GM19238 (cell line): ENCODE data around the gene LCP2.

Source experiments
- DNase-seq: peaks from one replicate; pipeline ENCODE4 v3.0.0; 2011; ENCODE audit warnings: low spot score; ENCODE audit not compliant: insufficient read length

LCP2 gene

GRCh38 chr5:170296935-170297588 lies 515 bp downstream of the LCP2 start:
- DNase-seq, result peak; percentile 51

DNA sequence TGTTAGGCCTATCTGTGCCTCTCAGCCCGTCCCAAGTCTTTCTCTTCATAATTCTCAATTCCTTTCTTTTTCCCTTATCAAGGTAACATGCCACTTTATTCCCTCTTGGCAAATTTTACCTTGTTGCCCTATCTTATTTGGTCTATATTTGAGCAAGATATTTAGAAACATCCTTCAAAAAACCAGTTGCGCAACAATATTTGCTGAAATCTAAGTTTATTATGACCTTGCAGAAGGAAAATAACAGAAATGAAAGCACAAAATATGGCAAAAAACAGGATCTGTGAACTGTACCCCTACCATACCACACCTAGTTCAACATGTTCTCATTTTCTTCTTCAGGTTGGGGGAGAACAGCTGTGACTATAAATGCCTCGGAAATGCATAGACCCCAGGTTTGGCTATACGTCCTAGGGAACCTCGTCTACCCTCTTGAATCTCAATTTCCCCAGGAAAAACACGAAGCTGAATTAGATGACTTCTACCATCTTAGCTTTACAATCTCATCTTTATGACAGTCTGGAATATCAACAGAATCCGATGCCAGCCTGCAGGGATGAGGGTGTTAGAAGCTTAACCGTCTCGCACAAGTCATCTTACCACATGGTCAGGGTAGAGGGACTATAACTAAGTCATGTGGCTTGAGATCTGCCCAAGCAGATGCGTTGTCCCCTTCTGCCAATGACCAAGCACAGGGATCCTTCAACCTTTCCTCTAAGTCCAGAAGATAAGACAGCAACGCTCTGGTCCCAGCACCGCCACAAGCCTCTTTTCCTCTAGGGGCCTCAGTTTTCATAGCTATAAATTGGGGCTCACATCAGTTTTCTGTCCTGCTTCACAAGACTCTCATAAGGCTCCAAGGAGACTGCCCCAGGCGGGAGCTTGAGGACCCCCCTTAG lies 1.3 kb downstream of the LCP2 start:
- DNase-seq, result no peak

DNA sequence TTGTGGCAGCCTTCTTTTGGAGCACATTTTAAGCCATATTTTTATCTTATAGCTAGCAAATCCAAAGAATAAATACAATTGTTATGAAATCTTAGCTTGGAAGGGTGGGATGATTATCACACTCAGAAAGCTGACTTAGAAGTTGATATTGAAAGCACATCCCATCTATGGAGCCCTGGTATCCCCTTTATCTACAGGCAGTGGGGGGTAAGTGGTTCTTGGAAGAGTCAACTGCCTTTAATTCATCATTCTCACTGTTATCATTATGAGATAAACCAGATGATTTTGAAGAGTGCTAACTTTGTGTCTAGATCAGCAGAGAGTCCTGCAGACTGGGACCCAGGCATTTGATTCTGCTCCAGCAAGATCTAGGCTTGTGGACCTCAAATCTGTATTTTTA lies 3.0 kb downstream of the LCP2 start:
- DNase-seq, result no peak

GRCh38 chr5:170294057-170294456 lies 3.5 kb downstream of the LCP2 start:
- no peak for DNase-seq

DNA sequence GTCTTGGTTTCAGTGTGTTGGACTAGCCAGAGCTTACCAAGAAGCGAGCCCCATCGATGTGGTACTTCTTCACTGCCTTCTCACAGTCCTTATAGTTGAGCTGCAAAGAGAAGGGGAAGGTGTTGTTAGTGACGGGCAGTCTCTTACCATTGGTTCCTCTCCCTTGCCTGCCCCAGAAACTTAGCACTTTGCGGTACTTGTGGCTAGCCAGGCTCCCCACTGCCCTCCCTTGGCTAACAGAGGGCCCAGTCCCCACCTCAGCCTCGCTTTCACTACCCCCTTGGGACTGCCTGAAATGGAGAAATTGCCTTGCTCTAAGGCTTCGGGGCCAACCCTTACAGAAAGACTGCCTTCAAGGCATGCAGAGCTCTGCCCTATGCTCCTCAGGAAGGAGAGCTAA lies 4.3 kb downstream of the LCP2 start:
- peak; percentile 57 for DNase-seq

- no peak for DNase-seq
These were observed 5.1 kb downstream of the LCP2 start for GRCh38 chr5:170292179-170293104.

GRCh38 chr5:170290498-170290897 lies 7.1 kb downstream of the LCP2 start:
- no peak for DNase-seq

DNA sequence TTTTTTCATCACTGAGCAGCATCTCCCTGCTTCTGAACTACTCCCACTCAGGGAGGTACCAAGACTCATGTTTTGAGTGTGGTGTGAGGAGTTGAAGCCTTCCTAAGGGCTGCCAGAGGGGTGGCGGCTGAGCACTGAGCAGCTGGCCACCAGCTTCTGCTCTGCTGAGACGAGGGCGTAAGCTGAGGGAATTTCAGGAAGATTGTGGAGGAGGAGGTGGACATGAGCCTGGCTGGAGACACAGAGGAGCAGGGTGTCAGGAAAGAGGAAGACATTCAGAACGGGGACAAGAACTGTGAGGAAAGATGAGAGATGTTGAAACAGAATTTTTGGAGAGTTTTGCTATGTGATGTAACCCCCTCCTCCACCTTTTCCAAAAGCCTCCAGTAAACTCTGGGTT lies 7.8 kb downstream of the LCP2 start:
- DNase-seq, result no peak

GRCh38 chr5:170289121-170289520 lies 8.5 kb downstream of the LCP2 start:
- no peak for DNase-seq

GRCh38 chr5:170288551-170288950 lies 9.0 kb downstream of the LCP2 start:
- DNase-seq, result no peak

DNA sequence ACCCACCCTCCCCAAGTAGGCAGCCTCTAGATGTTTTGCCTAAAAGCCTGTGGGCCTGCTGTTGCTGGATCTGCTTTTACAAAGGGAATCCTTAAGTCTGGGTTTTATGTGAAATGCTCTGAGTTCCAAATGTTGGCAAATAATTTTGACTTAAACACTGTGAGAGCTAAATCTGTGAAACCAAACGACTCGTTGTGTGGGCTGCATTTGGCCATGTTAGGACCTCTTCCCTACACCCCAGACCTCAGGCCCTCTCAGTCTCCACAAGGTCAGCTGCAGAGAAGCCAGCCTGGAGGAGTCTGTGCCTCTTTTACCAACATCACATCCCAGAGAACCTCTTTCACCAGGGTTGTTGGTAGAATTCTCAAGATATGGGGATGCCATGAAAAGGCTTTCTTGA lies 9.4 kb downstream of the LCP2 start:
- no peak for DNase-seq

- no peak for DNase-seq
These were observed 10.0 kb downstream of the LCP2 start for GRCh38 chr5:170287532-170287931.

DNA sequence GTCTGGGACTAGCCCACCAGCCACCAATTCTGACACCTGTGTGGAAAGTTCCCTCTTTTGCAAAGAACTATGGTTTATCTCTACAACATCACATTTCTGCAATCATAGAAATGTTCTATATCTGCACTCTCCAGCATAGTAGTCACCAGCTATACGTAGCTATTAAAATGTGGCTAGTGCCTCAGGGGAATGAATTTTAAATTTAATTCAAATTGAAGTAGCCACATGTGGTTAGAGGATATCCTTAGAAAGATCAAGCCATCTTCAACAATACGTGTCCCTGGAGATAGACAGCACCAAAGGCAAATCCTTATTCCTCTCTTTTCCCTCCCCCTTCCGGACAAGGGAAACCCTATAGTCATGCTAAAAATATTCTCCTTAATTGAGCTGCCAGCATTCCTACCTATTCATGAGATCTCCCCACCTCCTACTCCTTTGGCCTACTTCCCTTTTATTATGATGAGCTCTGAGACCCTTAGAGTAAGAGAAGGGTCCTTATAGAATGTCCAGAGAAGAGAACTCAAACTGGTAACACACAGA lies 11.1 kb downstream of the LCP2 start:
- DNase-seq, result no peak

DNA sequence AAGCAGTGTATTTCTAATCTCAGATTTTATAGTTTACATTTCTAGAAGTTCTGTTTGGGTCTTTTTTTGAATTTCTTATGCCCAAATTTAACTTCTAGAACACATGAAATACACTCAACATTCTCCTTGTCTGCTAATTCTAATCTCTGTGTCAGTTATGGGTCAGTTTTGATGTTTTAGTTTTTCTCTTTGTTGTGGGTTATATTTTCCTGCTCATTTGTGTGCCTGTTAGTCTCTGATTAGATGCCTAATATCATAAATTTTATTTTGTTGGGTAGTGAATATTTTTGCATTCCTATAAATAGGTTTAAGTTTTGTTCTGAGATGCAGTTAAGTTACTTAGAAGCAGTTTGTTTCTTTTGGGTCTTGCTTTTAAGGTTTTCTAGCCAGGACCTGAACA lies 12.4 kb downstream of the LCP2 start:
- no peak for DNase-seq

- DNase-seq, result no peak
These were observed 13.3 kb downstream of the LCP2 start for GRCh38 chr5:170284231-170284630.

DNA sequence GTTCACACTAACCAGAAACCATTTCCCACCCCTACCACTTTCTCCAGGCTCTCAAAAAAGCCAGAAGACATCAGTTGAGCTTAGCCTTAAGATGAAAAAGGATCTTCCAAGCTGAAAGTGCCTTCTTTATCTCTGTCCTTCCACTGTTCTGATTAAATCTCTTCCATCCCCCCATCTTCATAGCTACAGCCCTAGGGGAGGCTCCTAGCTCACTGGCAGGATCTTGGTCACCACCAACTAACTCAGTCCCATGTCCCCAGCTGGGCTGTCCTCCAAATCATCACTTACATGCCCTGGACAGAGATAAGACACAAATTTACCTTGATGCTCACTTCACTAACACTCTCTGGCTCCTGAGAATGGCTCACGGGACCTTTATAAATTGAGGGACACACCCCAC lies 14.3 kb downstream of the LCP2 start:
- no peak for DNase-seq

DNA sequence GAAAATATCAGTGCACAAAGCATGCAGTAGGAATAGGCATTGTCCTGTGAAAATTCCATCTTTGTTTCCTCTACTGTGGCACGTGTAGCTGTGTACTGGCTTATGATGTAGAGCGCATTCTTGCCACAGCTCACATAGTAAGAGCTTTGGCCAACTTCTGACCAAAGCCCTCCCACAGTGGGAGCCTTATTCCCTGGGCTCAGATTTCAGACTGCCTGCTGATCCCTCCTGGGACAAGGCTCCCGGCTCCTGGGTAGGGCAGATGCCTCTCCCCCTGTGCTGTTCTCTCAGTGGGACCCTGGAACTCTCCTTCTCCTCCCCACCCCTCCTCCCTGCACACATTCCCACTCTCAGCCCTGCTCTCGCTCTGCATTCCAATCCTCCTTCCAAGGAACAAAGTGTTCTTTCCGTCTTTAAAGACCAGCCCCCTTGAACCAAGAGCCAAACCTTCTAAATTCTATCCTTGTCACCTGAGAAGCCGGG lies 17.5 kb downstream of the LCP2 start:
- no peak for DNase-seq

DNA sequence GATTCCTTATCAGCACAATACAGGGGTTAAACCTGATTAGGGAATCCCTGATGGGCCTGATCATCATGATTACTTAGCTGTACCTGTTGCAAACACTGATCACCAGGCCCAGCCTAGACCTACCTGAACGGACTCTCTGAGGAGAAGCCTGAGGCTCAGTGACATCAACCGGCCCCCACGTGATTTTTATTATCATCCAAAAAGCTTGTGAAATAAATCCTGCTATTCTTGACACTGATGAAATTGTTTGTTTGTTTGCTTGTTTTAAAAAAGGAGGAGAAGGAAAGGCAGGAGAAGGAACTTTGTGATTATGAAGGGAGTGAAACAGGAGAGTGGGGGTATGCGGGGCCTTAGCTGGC lies 18.1 kb downstream of the LCP2 start:
- DNase-seq, result no peak

- peak; percentile 63 for DNase-seq
These were observed 18.7 kb downstream of the LCP2 start for GRCh38 chr5:170278611-170279458.

- no peak for DNase-seq
These were observed 19.7 kb downstream of the LCP2 start for GRCh38 chr5:170277867-170278281.

GRCh38 chr5:170276140-170276539 lies 21.4 kb downstream of the LCP2 start:
- no peak for DNase-seq
